ENCODE measurements around the gene AGFG2. TPM values are rescaled to one million over a fixed set of nuclear protein-coding genes. Genes with fewer than 3 reads are reported as not detected.

AGFG2 gene
- total and polyA plus RNA-seq, 2 of the 13 experiments (the other 11 are each of a cell fraction or from before 2014, with no cell fraction given): 125 to 132 TPM

GRCh38 chr7:100563100-100563564 lies 24.1 kb downstream of the AGFG2 start:
- TF ChIP-seq ZNF274 (CRISPR knock-in tag; IDR thresholded peaks at IDR 0.05) (0 out of 2 replicates have a peak, but pooled peaks have one; percentile 55), ZSCAN21 (CRISPR knock-in tag; IDR thresholded peaks at IDR 0.05; ENCODE audit: borderline replicate concordance) (0 out of 2 replicates have a peak, but pooled peaks have one; percentile 35), U2AF1 (optimal IDR thresholded peaks at IDR 0.05; ENCODE audit: low read depth, low read length) (peak; percentile 19), JARID2 (CRISPR knock-in tag; IDR thresholded peaks at IDR 0.05; ENCODE audit: insufficient replicate concordance) (no peak), ZNF598 (CRISPR knock-in tag; IDR thresholded peaks at IDR 0.05; ENCODE audit: borderline replicate concordance) (0 out of 2 replicates have a peak, but pooled peaks have one; percentile 56), RBM22 (optimal IDR thresholded peaks at IDR 0.05; ENCODE audit: low read length) (peak; percentile 85)
- no peak overlapping the region for H3K9ac ChIP-seq (ENCODE audit: insufficient read depth, low read depth, low read length)
- WGBS (ENCODE audit: low lambda C conversion rate): 88% methylated on average over 7 of the region's 8 CpGs
- intact Hi-C loops (cut with micrococcal nuclease; ENCODE audit: unreplicated experiment) (loop anchor here (5.0 kb wide), 1 partner anchor 96 kb away; no protein-coding TSS in a partner anchor), in situ Hi-C loops (cut with HindIII; ENCODE audit: extremely low pct_ligation_motif_present, low pct_unique_long_range_greater_than_20kb) (no loop called here)
- H3K4me2 ChIP-seq (ENCODE audit: low read depth, low read length): no peak overlapping the region
- peaks cover 21% of the 10 kb centered on the region; the same call in 1 of the 2 replicates for H4K20me1 ChIP-seq (ENCODE audit: insufficient read depth, low read length)
- H2AFZ ChIP-seq (ENCODE audit: low read length): no peak overlapping the region
- H3K4me1 ChIP-seq (ENCODE audit: insufficient read depth, low read length): peaks cover 93% of the 10 kb centered on the region
- peak overlapping the region; percentile 5 for H3K27ac ChIP-seq (ENCODE audit: extremely low read length, insufficient read depth, low read length)
- H3K79me2 ChIP-seq (ENCODE audit: insufficient read depth, low read length): peaks cover 4% of the 10 kb centered on the region
- ATAC-seq (no peak), DNase-seq (ENCODE audit: low spot score) (no peak), FAIRE-seq (no peak)
- peaks cover 28 to 67% of the 10 kb centered on the region in 2 experiments for H3K36me3 ChIP-seq (replicated peaks in 1 of 2; ENCODE audit: control insufficient read depth in 1 of 2, insufficient read depth in 2 of 2, low read length in 2 of 2)
- no peaks in the 10 kb centered on the region for H3K9me3 ChIP-seq (ENCODE audit: low read length)
- BruUV-seq (replicated peaks): no TSS peak
- no peak overlapping the region for H3K4me3 ChIP-seq (replicated peaks in 1 of 3; ENCODE audit: insufficient read depth in 1 of 3, low read depth in 2 of 3, low read length in 3 of 3)
- no peaks in the 10 kb centered on the region for H3K27me3 ChIP-seq (ENCODE audit: control insufficient read depth in 1 of 2, insufficient read depth in 2 of 2, low read length in 2 of 2)
- POLR2A ChIA-PET: interaction anchor here (1.2 kb wide), 1 partner anchor 23 kb away, joined by 3 read pairs; the partner anchor contains the start of gene FBXO24
- CTCF ChIA-PET (ENCODE audit: low intra/inter-chr PET ratio, low total read pairs): interaction anchor here (0.5 to 1.6 kb wide), 2 partner anchors 93 to 147 kb away, joined by 3 to 5 read pairs; no protein-coding TSS in a partner anchor

GRCh38 chr7:100563809-100564400 lies 24.9 kb downstream of the AGFG2 start:
- Histone ChIP-seq H3K9me3 (ENCODE audit: low read length) (no peaks in the 10 kb centered on the region), H3K9ac (ENCODE audit: insufficient read depth, low read depth, low read length) (no peak overlapping the region), H3K27ac (ENCODE audit: extremely low read length, insufficient read depth, low read length) (peak overlapping the region; percentile 45), H3K4me3 (replicated peaks in 1 of 3; ENCODE audit: insufficient read depth in 1 of 3, low read depth in 2 of 3, low read length in 3 of 3) (no peak overlapping the region), H3K27me3 (ENCODE audit: control insufficient read depth in 1 of 2, insufficient read depth in 2 of 2, low read length in 2 of 2) (no peaks in the 10 kb centered on the region), H3K4me1 (ENCODE audit: insufficient read depth, low read length) (peaks cover 93% of the 10 kb centered on the region), H2AFZ (ENCODE audit: low read length) (no peak overlapping the region), H3K79me2 (ENCODE audit: insufficient read depth, low read length) (peaks cover 4% of the 10 kb centered on the region), H3K4me2 (ENCODE audit: low read depth, low read length) (no peak overlapping the region), H3K36me3 (replicated peaks in 1 of 2; ENCODE audit: control insufficient read depth in 1 of 2, insufficient read depth in 2 of 2, low read length in 2 of 2) (peaks cover 27 to 64% of the 10 kb centered on the region in 2 experiments), H4K20me1 (ENCODE audit: insufficient read depth, low read length) (peaks cover 21% of the 10 kb centered on the region; the same call in 1 of the 2 replicates)
- 81% methylated on average over 12 of the region's 12 CpGs for WGBS (ENCODE audit: low lambda C conversion rate)
- FAIRE-seq (peak; percentile 18), DNase-seq (ENCODE audit: low spot score) (no peak), ATAC-seq (peak; percentile 5; the same call in 1 of the 3 replicates)
- POLR2A ChIA-PET: interaction anchor here (0.6 to 2.2 kb wide), 3 partner anchors 21 to 106 kb away, joined by 3 to 7 read pairs (median 5); partner anchors contain the start of genes FBXO24 and LRCH4
- no TSS peak for BruUV-seq (replicated peaks)
- CTCF ChIA-PET (ENCODE audit: low intra/inter-chr PET ratio, low total read pairs): interaction anchor here (0.5 to 1.6 kb wide), 3 partner anchors 94 to 162 kb away, joined by 3 to 5 read pairs (median 3); no protein-coding TSS in a partner anchor
- intact Hi-C loops (cut with micrococcal nuclease; ENCODE audit: unreplicated experiment) (loop anchor here (5.0 kb wide), 1 partner anchor 97 kb away; no protein-coding TSS in a partner anchor), in situ Hi-C loops (cut with HindIII; ENCODE audit: extremely low pct_ligation_motif_present, low pct_unique_long_range_greater_than_20kb) (no loop called here)
- TF ChIP-seq GLI4 (CRISPR knock-in tag; IDR thresholded peaks at IDR 0.05; ENCODE audit: borderline replicate concordance) (no peak), ESRRA (CRISPR knock-in tag; IDR thresholded peaks at IDR 0.05; ENCODE audit: low read depth) (no peak), KLF13 (CRISPR knock-in tag; IDR thresholded peaks at IDR 0.05) (no peak), ZKSCAN8 (CRISPR knock-in tag; IDR thresholded peaks at IDR 0.05; ENCODE audit: borderline replicate concordance) (no peak), SKI (IDR thresholded peaks at IDR 0.05; ENCODE audit: partially characterized antibody) (no peak), ZNF609 (CRISPR knock-in tag; IDR thresholded peaks at IDR 0.05; ENCODE audit: borderline replicate concordance) (no peak)
